ENCODE measurements around the gene LIPM. TPM values are rescaled to one million over a fixed set of nuclear protein-coding genes. Genes with fewer than 3 reads are reported as not detected.

Gene LIPM
- total RNA-seq, 1 experiment from 2014 or later: not detected

GRCh38 chr10:88783724-88784123 lies 18.8 kb upstream of the LIPM start:
- Histone ChIP-seq H3K36me3 (ENCODE audit: low read depth, low read length) (no peaks in the 10 kb centered on the region), H3K79me2 (ENCODE audit: low read length) (no peaks in the 10 kb centered on the region), H3K4me3 (ENCODE audit: low read length) (no peak overlapping the region), H2AFZ (ENCODE audit: low read length) (no peak overlapping the region), H3K27ac (ENCODE audit: low read length) (no peak overlapping the region), H3K9me3 (ENCODE audit: low read length) (no peaks in the 10 kb centered on the region), H3K9ac (ENCODE audit: low read length) (no peak overlapping the region), H4K20me1 (ENCODE audit: low read length) (no peaks in the 10 kb centered on the region), H3K4me2 (ENCODE audit: low read length) (no peak overlapping the region), H3F3A (ENCODE audit: low read length, unreplicated experiment) (no peaks in the 10 kb centered on the region), H3K4me1 (ENCODE audit: insufficient read depth, low read length) (no peaks in the 10 kb centered on the region), H3K9me2 (replicated peaks; ENCODE audit: low read length) (no peaks in the 10 kb centered on the region), H3K27me3 (ENCODE audit: low read length) (no peaks in the 10 kb centered on the region)
- intact Hi-C loops (cut with micrococcal nuclease): no loop called here
- POLR2A ChIA-PET (ENCODE audit: unreplicated experiment): no interaction called here
- TF ChIP-seq CTCF (conservative IDR thresholded peaks at IDR 0.05; ENCODE audit: low read depth, low read length): no peak
- TF ChIP-seq EZH2phosphoT487 (IDR thresholded peaks at IDR 0.05; ENCODE audit: borderline replicate concordance, low read length): no peak
- no peak for TF ChIP-seq EZH2 (IDR thresholded peaks at IDR 0.05; ENCODE audit: low read length, unreplicated experiment)
- CTCF ChIA-PET: no interaction called here
- BruUV-seq (replicated peaks): no TSS peak
- no peak for ATAC-seq
- DNase-seq: no peak

GRCh38 chr10:88786032-88786770 lies 16.3 kb upstream of the LIPM start:
- no peaks in the 10 kb centered on the region for H3K36me3 ChIP-seq (ENCODE audit: low read depth, low read length)
- CTCF ChIA-PET: no interaction called here
- no peaks in the 10 kb centered on the region for H3K9me2 ChIP-seq (replicated peaks; ENCODE audit: low read length)
- no peaks in the 10 kb centered on the region for H3K79me2 ChIP-seq (ENCODE audit: low read length)
- H3K9me3 ChIP-seq (ENCODE audit: low read length): no peaks in the 10 kb centered on the region
- no peak overlapping the region for H3K4me2 ChIP-seq (ENCODE audit: low read length)
- POLR2A ChIA-PET (ENCODE audit: unreplicated experiment): no interaction called here
- no peaks in the 10 kb centered on the region for H3K27me3 ChIP-seq (ENCODE audit: low read length)
- no peak for ATAC-seq
- H4K20me1 ChIP-seq (ENCODE audit: low read length): no peaks in the 10 kb centered on the region
- no peak overlapping the region for H3K4me3 ChIP-seq (ENCODE audit: low read length)
- DNase-seq: no peak
- TF ChIP-seq EZH2phosphoT487 (IDR thresholded peaks at IDR 0.05; ENCODE audit: borderline replicate concordance, low read length) (no peak), CTCF (conservative IDR thresholded peaks at IDR 0.05; ENCODE audit: low read depth, low read length) (no peak), EZH2 (IDR thresholded peaks at IDR 0.05; ENCODE audit: low read length, unreplicated experiment) (no peak)
- no peaks in the 10 kb centered on the region for H3K4me1 ChIP-seq (ENCODE audit: insufficient read depth, low read length)
- H2AFZ ChIP-seq (ENCODE audit: low read length): no peak overlapping the region
- no peaks in the 10 kb centered on the region for H3F3A ChIP-seq (ENCODE audit: low read length, unreplicated experiment)
- no TSS peak for BruUV-seq (replicated peaks)
- intact Hi-C loops (cut with micrococcal nuclease): no loop called here
- H3K9ac ChIP-seq (ENCODE audit: low read length): no peak overlapping the region
- H3K27ac ChIP-seq (ENCODE audit: low read length): no peak overlapping the region

- Histone ChIP-seq H3K9ac (ENCODE audit: low read length) (no peak overlapping the region), H3K4me2 (ENCODE audit: low read length) (no peak overlapping the region), H3K4me1 (ENCODE audit: insufficient read depth, low read length) (no peaks in the 10 kb centered on the region), H4K20me1 (ENCODE audit: low read length) (no peaks in the 10 kb centered on the region), H3F3A (ENCODE audit: low read length, unreplicated experiment) (no peaks in the 10 kb centered on the region), H3K79me2 (ENCODE audit: low read length) (no peaks in the 10 kb centered on the region), H3K9me3 (ENCODE audit: low read length) (no peaks in the 10 kb centered on the region), H2AFZ (ENCODE audit: low read length) (no peak overlapping the region), H3K36me3 (ENCODE audit: low read depth, low read length) (no peaks in the 10 kb centered on the region), H3K27ac (ENCODE audit: low read length) (no peak overlapping the region), H3K4me3 (ENCODE audit: low read length) (no peak overlapping the region), H3K27me3 (ENCODE audit: low read length) (no peaks in the 10 kb centered on the region), H3K9me2 (replicated peaks; ENCODE audit: low read length) (no peaks in the 10 kb centered on the region)
- no TSS peak for BruUV-seq (replicated peaks)
- intact Hi-C loops (cut with micrococcal nuclease): no loop called here
- ATAC-seq (no peak), DNase-seq (no peak)
- ChIA-PET POLR2A (ENCODE audit: unreplicated experiment) (no interaction called here), CTCF (interaction anchor here (0.6 kb wide), 1 partner anchor 18 kb away, joined by 3 read pairs; no protein-coding TSS in a partner anchor)
- TF ChIP-seq CTCF (conservative IDR thresholded peaks at IDR 0.05; ENCODE audit: low read depth, low read length) (no peak), EZH2phosphoT487 (IDR thresholded peaks at IDR 0.05; ENCODE audit: borderline replicate concordance, low read length) (no peak), EZH2 (IDR thresholded peaks at IDR 0.05; ENCODE audit: low read length, unreplicated experiment) (no peak)
Measured at GRCh38 chr10:88787463-88787862, 15.1 kb upstream of the LIPM start.

Measured in PC-3 (cell line).